HTR-8/SVneo (cell line): ENCODE measurements around the gene GPC3.
"Not testable (repeated sequence)": the region's sequence is repeated elsewhere in the genome, so short reads cannot be mapped to it uniquely, and the experiment has no call there.

Experiments used
- DNase-seq: peaks from one replicate; pipeline ENCODE4 v3.0.0; 2011; ENCODE audit warnings: low spot score, mixed read lengths; ENCODE audit not compliant: insufficient read length
- FAIRE-seq: peaks from 2 replicates; lab custom pipeline; 2011; peaks lifted over from hg19 to GRCh38; lab: Jason Lieb, UNC

The GPC3 gene

GRCh38 chrX:133638285-133638684, 347.1 kb downstream of the GPC3 start:
- FAIRE-seq (no peak), DNase-seq (no peak)

- no peak for FAIRE-seq
- no peak for DNase-seq
Observed at GRCh38 chrX:133637765-133638164, 347.6 kb downstream of the GPC3 start.

- FAIRE-seq, result no peak
Observed at GRCh38 chrX:133636009-133636408, 349.4 kb downstream of the GPC3 start.

GRCh38 chrX:133634416-133634815, 351.0 kb downstream of the GPC3 start:
- no peak for DNase-seq
- FAIRE-seq, result no peak

More at GRCh38 chrX:133636009-133636408, 349.4 kb downstream of the GPC3 start:
- DNase-seq, result no peak

- DNase-seq, result no peak
- no peak for FAIRE-seq
Observed at GRCh38 chrX:133633950-133634349, 351.4 kb downstream of the GPC3 start.

GRCh38 chrX:133633162-133633561, 352.2 kb downstream of the GPC3 start:
- DNase-seq (no peak), FAIRE-seq (no peak)

GRCh38 chrX:133630362-133630761, 355.0 kb downstream of the GPC3 start:
- DNase-seq, result no peak
- no peak for FAIRE-seq

GRCh38 chrX:133627673-133628072, 357.7 kb downstream of the GPC3 start:
- FAIRE-seq (no peak), DNase-seq (no peak)

- not testable (repeated sequence) for FAIRE-seq, DNase-seq
Observed at GRCh38 chrX:133621384-133621783, 364.0 kb downstream of the GPC3 start.

GRCh38 chrX:133611676-133612075, 373.7 kb downstream of the GPC3 start:
- FAIRE-seq, result no peak

GRCh38 chrX:133610056-133610455, 375.3 kb downstream of the GPC3 start:
- no peak for FAIRE-seq
- no peak for DNase-seq

More at GRCh38 chrX:133611676-133612075, 373.7 kb downstream of the GPC3 start:
- DNase-seq, result no peak

GRCh38 chrX:133609166-133609565, 376.2 kb downstream of the GPC3 start:
- FAIRE-seq (no peak), DNase-seq (no peak)

- FAIRE-seq (no peak), DNase-seq (no peak)
Observed at GRCh38 chrX:133608406-133608805, 377.0 kb downstream of the GPC3 start.

- no peak for DNase-seq
- FAIRE-seq, result no peak
Observed at GRCh38 chrX:133607419-133608348, 377.7 kb downstream of the GPC3 start.

GRCh38 chrX:133606990-133607389, 378.4 kb downstream of the GPC3 start:
- FAIRE-seq (no peak), DNase-seq (no peak)

GRCh38 chrX:133604801-133605200, 380.6 kb downstream of the GPC3 start:
- FAIRE-seq (no peak), DNase-seq (no peak)

GRCh38 chrX:133602881-133603280, 382.5 kb downstream of the GPC3 start:
- no peak for DNase-seq
- no peak for FAIRE-seq

- FAIRE-seq (no peak), DNase-seq (no peak)
Observed at GRCh38 chrX:133601116-133601515, 384.3 kb downstream of the GPC3 start.

GRCh38 chrX:133600536-133600935, 384.9 kb downstream of the GPC3 start:
- no peak for FAIRE-seq
- no peak for DNase-seq

GRCh38 chrX:133598601-133599335, 386.6 kb downstream of the GPC3 start:
- FAIRE-seq, result no peak
- DNase-seq, result no peak

- DNase-seq (no peak), FAIRE-seq (no peak)
Observed at GRCh38 chrX:133594156-133594555, 391.2 kb downstream of the GPC3 start.
